GM19023 (cell line): ENCODE data around the gene AK3.
A peak's percentile ranks its signal among the peaks of the same experiment; 100 is the strongest.

Source experiments
- ATAC-seq: cut with Tn5 transposase; IDR thresholded peaks from one replicate; pipeline ENCODE4 v1.9.1; 2021; ENCODE audit warnings: mild to moderate bottlenecking, moderate library complexity; ENCODE audit not compliant: unreplicated experiment

The AK3 gene

GRCh38 chr9:4709380-4709779, 31.6 kb downstream of the AK3 start:
- no peak for ATAC-seq

GRCh38 chr9:4706971-4707622, 33.9 kb downstream of the AK3 start:
- no peak for ATAC-seq

- ATAC-seq = no peak
These were observed 35.0 kb downstream of the AK3 start for GRCh38 chr9:4706021-4706420.

GRCh38 chr9:4704129-4704528, 36.9 kb downstream of the AK3 start:
- ATAC-seq = no peak

- no peak for ATAC-seq
These were observed 39.5 kb downstream of the AK3 start for GRCh38 chr9:4701526-4701925.

- no peak for ATAC-seq
These were observed 40.1 kb downstream of the AK3 start for GRCh38 chr9:4700932-4701331.

GRCh38 chr9:4700091-4700490, 40.9 kb downstream of the AK3 start:
- no peak for ATAC-seq

- ATAC-seq = no peak
These were observed 49.2 kb downstream of the AK3 start for GRCh38 chr9:4691795-4692194.

- peak; percentile 68 for ATAC-seq
These were observed 50.9 kb downstream of the AK3 start for GRCh38 chr9:4690144-4690543.

- peak; percentile 68 for ATAC-seq
These were observed 51.3 kb downstream of the AK3 start for GRCh38 chr9:4689687-4690104.

GRCh38 chr9:4689021-4689420, 52.0 kb downstream of the AK3 start:
- ATAC-seq = no peak

- no peak for ATAC-seq
These were observed 54.4 kb downstream of the AK3 start for GRCh38 chr9:4686584-4686983.

- no peak for ATAC-seq
These were observed 54.9 kb downstream of the AK3 start for GRCh38 chr9:4686112-4686511.

GRCh38 chr9:4684820-4685219, 56.2 kb downstream of the AK3 start:
- no peak for ATAC-seq

- ATAC-seq = no peak
These were observed 60.3 kb downstream of the AK3 start for GRCh38 chr9:4680750-4681149.

- no peak for ATAC-seq
These were observed 60.9 kb downstream of the AK3 start for GRCh38 chr9:4680173-4680525.

GRCh38 chr9:4679268-4680172, 61.5 kb downstream of the AK3 start, which contains the start of gene CDC37L1:
Gene CDC37L1 (plus strand): TSS chr9:4679569. CDS start chr9:4679768, 199 bp downstream.
- peak; percentile 95 for ATAC-seq

GRCh38 chr9:4678679-4679267, 62.2 kb downstream of the AK3 start:
- ATAC-seq = peak; percentile 15

- no peak for ATAC-seq
These were observed 63.6 kb downstream of the AK3 start for GRCh38 chr9:4677392-4677791.

GRCh38 chr9:4674783-4675182, 66.2 kb downstream of the AK3 start:
- no peak for ATAC-seq

- no peak for ATAC-seq
These were observed 69.3 kb downstream of the AK3 start for GRCh38 chr9:4671737-4672136.

- no peak for ATAC-seq
These were observed 70.4 kb downstream of the AK3 start for GRCh38 chr9:4670591-4670990.
